Spleen (tissue), 11 donors: ENCODE results near the gene CLCNKA. TPM values are rescaled to one million over a fixed set of nuclear protein-coding genes. Genes with fewer than 3 reads are reported as not detected.

Experiments
- DNase-seq: peaks from one replicate; pipeline ENCODE4 v3.0.0-alpha.2; 2020
- H3K27ac ChIP-seq, 8 donors: fragments of 200-600 bp; sonication (generic) in 7 of 8; 1 replicate in 4 of 8; 2 replicates in 4 of 8; pipeline versions ENCODE4 v1.5.0 to v1.8.0; 2016 to 2021; ENCODE audit warnings: inconsistent platforms in 4 of 8, mild to moderate bottlenecking in 4 of 8, moderate library complexity in 1 of 8
- H3K27me3 ChIP-seq, 7 donors: fragments of 200-600 bp; sonication (generic) in 6 of 7; replicated peaks in 1 of 7; 1 replicate in 4 of 7; 2 replicates in 3 of 7; pipeline versions ENCODE4 v1.5.0 to v1.8.0; 2016 to 2021; ENCODE audit warnings: inconsistent platforms in 3 of 7, mild to moderate bottlenecking in 1 of 7
- H3K36me3 ChIP-seq, 6 donors: fragments of 200-600 bp; sonication (generic) in 5 of 6; 1 replicate in 4 of 6; 2 replicates in 2 of 6; pipeline versions ENCODE4 v1.5.0 to v1.8.0; 2016 to 2021; ENCODE audit warnings: inconsistent platforms in 2 of 6
- H3K4me1 ChIP-seq, 6 donors: fragments of 200-600 bp; sonication (generic) in 5 of 6; 1 replicate in 3 of 6; 2 replicates in 3 of 6; pipeline versions ENCODE4 v1.5.0 to v1.8.0; 2016 to 2021; ENCODE audit warnings: inconsistent platforms in 3 of 6
- H3K4me3 ChIP-seq, 8 donors: fragments of 200-600 bp; sonication (generic) in 7 of 8; 1 replicate in 4 of 8; 2 replicates in 4 of 8; pipeline versions ENCODE4 v1.5.0 to v1.8.0; 2016 to 2021; ENCODE audit warnings: inconsistent platforms in 4 of 8, mild to moderate bottlenecking in 4 of 8, moderate library complexity in 2 of 8
- H3K9me3 ChIP-seq, 8 donors: fragments of 200-600 bp; sonication (generic) in 7 of 8; 1 replicate in 4 of 8; 2 replicates in 4 of 8; pipeline versions ENCODE4 v1.5.0 to v1.8.0; 2016 to 2021; ENCODE audit warnings: inconsistent platforms in 4 of 8
- CTCF ChIP-seq, 11 experiments: fragments of 200-600 bp in 7 of 11; fragments of 450-650 bp in 4 of 11; sonication (generic) in 4 of 11; IDR thresholded peaks in 8 of 11; conservative IDR thresholded peaks in 3 of 11; 1 replicate in 7 of 11; 2 replicates in 4 of 11; pipeline versions ENCODE4 v1.4.0 to v1.8.0; 2016 to 2021; ENCODE audit warnings: antibody characterized with exemption in 11 of 11, inconsistent platforms in 4 of 11, mild to moderate bottlenecking in 1 of 11
- POLR2A ChIP-seq, 3 donors: fragments of 450-650 bp; IDR thresholded peaks; one replicate each; pipeline ENCODE4 v1.5.1; 2017; ENCODE audit warnings: antibody characterized with exemption in 3 of 3, mild to moderate bottlenecking in 1 of 3
- POLR2AphosphoS5 ChIP-seq, 3 donors: sonication (generic); formaldehyde crosslinking; IDR thresholded peaks; one replicate each; pipeline ENCODE4 v1.5.1; 2017; ENCODE audit warnings: antibody characterized with exemption in 3 of 3
- WGBS, 5 donors: extraction: QIAGEN DNeasy Blood & Tissue Kit in 3 of 5; methylation state at CpG; one replicate each; pipeline versions ENCODE4 v1.1.5 to v1.1.7; 2013 to 2018; 5-methylcytosine and 5-hydroxymethylcytosine counted together
- intact Hi-C: fragments of 100-400 bp; cut with DNase I; formaldehyde crosslinking; loops from one replicate; pipeline ENCODE4 v1.15.0; 2023; ENCODE audit warnings: low total_unique reads
- polyA plus RNA-seq, 3 donors: library from polyadenylated mRNA; stranded (reverse); fragments of 200-250 nt; gene quantifications; one replicate each; pipeline ENCODE4 v1.2.1, GENCODE V29; 2013
- total RNA-seq, 7 donors: library from RNA; depleted of rRNA in 3 of 7; stranded (reverse); fragments of >200 nt in 3 of 7; fragmentation: NEBNext Ultra II Directional in 4 of 7; extraction: Animal tissue kit (Norgen Biotek cat#: 25700) in 4 of 7; gene quantifications; one replicate each; pipeline versions ENCODE4 v1.1.0 to v1.2.1, GENCODE V29; 2016 to 2021
- donor health status: healthy with polysubstance abuse.
- donor health status: DM: no; HTN: no; CAD: no; lungs with moderate emphysema.
- donor health status: DM: no; HTN: no; CAD: no.
- donor health status: Bipolar disorder and iron deficiency.
- donor health status: healthy.
- donor health status: DM: no; HTN: no; CAD: no.
- donor health status: DM: yes; HTN: yes; CAD: no.

CLCNKA gene
- total and polyA plus RNA-seq, 10 donors, result 0.19 to 0.50 (median 0.30) TPM; not detected in 4

GRCh38 chr1:16017461-16018303 is 4.2 kb upstream of the CLCNKA start, which contains the start of gene HSPB7:
TSS of gene HSPB7 (minus strand) at chr1:16018043. CDS start at chr1:16017963, 80 bp downstream.
- peaks cover 9 to 50% (median 34%) of the 10 kb centered on the region in 6 donors for H3K4me1 ChIP-seq
- DNase-seq, result no peak
- H3K27me3 ChIP-seq, result peaks cover 0 to 8% (median 0%) of the 10 kb centered on the region in 7 donors
- H3K4me3 ChIP-seq, result no peak within 1 kb of the TSS
- H3K36me3 ChIP-seq, result no peaks in the 10 kb centered on the region
- intact Hi-C loops, result no loop called here
- TF ChIP-seq CTCF (IDR thresholded peaks at IDR 0.05 in 8 of 11, conservative IDR thresholded peaks at IDR 0.05 in 3 of 11), result no peak
- no peak for TF ChIP-seq POLR2A (IDR thresholded peaks at IDR 0.05)
- peak; percentile 7 to 63 (median 52) for TF ChIP-seq POLR2AphosphoS5 (IDR thresholded peaks at IDR 0.05)
- WGBS, 5 donors, result 47 to 84% (median 61%) methylated on average over 26 to 37 of the region's 37 CpGs
- no peaks in the 10 kb centered on the region for H3K9me3 ChIP-seq
- H3K27ac ChIP-seq, result peak within 1 kb of the TSS; percentile 41 to 78 (median 65)

- H3K9me3 ChIP-seq, result no peaks in the 10 kb centered on the region
- 52 to 77% (median 67%) methylated on average over 4 of the region's 4 CpGs for WGBS, 5 donors
- peaks cover 0 to 1% (median 0%) of the 10 kb centered on the region in 7 donors for H3K27me3 ChIP-seq
- peaks cover 5 to 44% (median 28%) of the 10 kb centered on the region in 6 donors for H3K4me1 ChIP-seq
- intact Hi-C loops, result no loop called here
- H3K36me3 ChIP-seq, result no peaks in the 10 kb centered on the region
- no peak overlapping the region for H3K4me3 ChIP-seq
- H3K27ac ChIP-seq, result peak overlapping the region; percentile 41 to 78 (median 65)
- no peak for DNase-seq
- TF ChIP-seq POLR2AphosphoS5 (IDR thresholded peaks at IDR 0.05), result no peak
- TF ChIP-seq CTCF (IDR thresholded peaks at IDR 0.05 in 8 of 11, conservative IDR thresholded peaks at IDR 0.05 in 3 of 11), result no peak
- TF ChIP-seq POLR2A (IDR thresholded peaks at IDR 0.05), result no peak
These were observed 3.5 kb upstream of the CLCNKA start for GRCh38 chr1:16018308-16018707.

- Histone ChIP-seq H3K9me3 (no peaks in the 10 kb centered on the region), H3K4me3 (no peak overlapping the region), H3K36me3 (no peaks in the 10 kb centered on the region), H3K27me3 (no peaks in the 10 kb centered on the region), H3K4me1 (peaks cover 5 to 39% (median 25%) of the 10 kb centered on the region in 6 donors), H3K27ac (peak overlapping the region in 5 of 8 donors; percentile 63 to 78 (median 68))
- 81 to 88% (median 82%) methylated on average over 22 to 23 of the region's 23 CpGs for WGBS, 5 donors
- intact Hi-C loops, result no loop called here
- no peak for TF ChIP-seq CTCF (IDR thresholded peaks at IDR 0.05 in 8 of 11, conservative IDR thresholded peaks at IDR 0.05 in 3 of 11)
- no peak for TF ChIP-seq POLR2A (IDR thresholded peaks at IDR 0.05)
- TF ChIP-seq POLR2AphosphoS5 (IDR thresholded peaks at IDR 0.05), result no peak
- DNase-seq, result no peak
These were observed 2.8 kb upstream of the CLCNKA start for GRCh38 chr1:16018749-16019643.
